ENCODE measurements around the gene CDH26.

CDH26 gene

GRCh38 chr20:59987135-59987534 is 28.9 kb downstream of the CDH26 start:
- FAIRE-seq, result no peak

- FAIRE-seq, result no peak
Measured at GRCh38 chr20:59988141-59988540, 29.9 kb downstream of the CDH26 start.

GRCh38 chr20:59992526-59993084 is 34.4 kb downstream of the CDH26 start:
- FAIRE-seq, result no peak

- FAIRE-seq, result no peak
Measured at GRCh38 chr20:59993736-59994430, 35.7 kb downstream of the CDH26 start.

- FAIRE-seq, result no peak
Measured at GRCh38 chr20:59994697-59995122, 36.5 kb downstream of the CDH26 start.

GRCh38 chr20:59996108-59996507 is 37.9 kb downstream of the CDH26 start:
- no peak for FAIRE-seq

- FAIRE-seq, result no peak
Measured at GRCh38 chr20:59997896-59998295, 39.7 kb downstream of the CDH26 start.

- no peak for FAIRE-seq
Measured at GRCh38 chr20:59999502-59999901, 41.3 kb downstream of the CDH26 start.

- FAIRE-seq, result no peak
Measured at GRCh38 chr20:60000271-60001042, 42.2 kb downstream of the CDH26 start.

- FAIRE-seq, result no peak
Measured at GRCh38 chr20:60001108-60001507, 42.9 kb downstream of the CDH26 start.

GRCh38 chr20:60003776-60004175 is 45.6 kb downstream of the CDH26 start:
- no peak for FAIRE-seq

GRCh38 chr20:60006261-60006660 is 48.0 kb downstream of the CDH26 start:
- no peak for FAIRE-seq

GRCh38 chr20:60007464-60007863 is 49.2 kb downstream of the CDH26 start:
- FAIRE-seq, result no peak

- FAIRE-seq, result no peak
Measured at GRCh38 chr20:60008130-60008808, 50.0 kb downstream of the CDH26 start.

- no peak for FAIRE-seq
Measured at GRCh38 chr20:60009318-60009717, 51.1 kb downstream of the CDH26 start.

GRCh38 chr20:60009826-60010616 is 51.8 kb downstream of the CDH26 start:
- FAIRE-seq, result no peak

GRCh38 chr20:60010689-60011458 is 52.7 kb downstream of the CDH26 start:
- FAIRE-seq, result no peak

GRCh38 chr20:60011512-60012507 is 53.6 kb downstream of the CDH26 start:
- no peak for FAIRE-seq

GRCh38 chr20:60013296-60014139 is 55.3 kb downstream of the CDH26 start:
- no peak for FAIRE-seq

All from endometrium (tissue), 2 donors.